ENCODE measurements around the gene CD209. TPM values are rescaled to one million over a fixed set of nuclear protein-coding genes. Genes with fewer than 3 reads are reported as not detected.

CD209 gene
- polyA plus RNA-seq, 1 experiment, result not detected

- no peaks in the 10 kb centered on the region for H3K27me3 ChIP-seq (ENCODE audit: control insufficient read depth, insufficient read depth, low read length)
- ChIA-PET CTCF (no interaction called here), POLR2A (no interaction called here)
- DNase-seq (ENCODE audit: low read depth, low spot score), result no peak
- no peak overlapping the region for H3K4me3 ChIP-seq (ENCODE audit: low read depth, low read length)
- no peak overlapping the region for H3K27ac ChIP-seq (ENCODE audit: low read depth, low read length)
- no peak for TF ChIP-seq CTCF (IDR thresholded peaks at IDR 0.05; ENCODE audit: low read depth, low read length)
- peaks cover 5% of the 10 kb centered on the region; the same call in 1 of the 2 replicates for H3K9me3 ChIP-seq (ENCODE audit: control insufficient read depth, insufficient read depth, low read length)
Measured at GRCh38 chr19:7692417-7693088, 54.8 kb downstream of the CD209 start.

- Histone ChIP-seq H3K9me3 (ENCODE audit: control insufficient read depth, insufficient read depth, low read length) (peaks cover 5% of the 10 kb centered on the region; the same call in 1 of the 2 replicates), H3K27ac (ENCODE audit: low read depth, low read length) (no peak overlapping the region), H3K27me3 (ENCODE audit: control insufficient read depth, insufficient read depth, low read length) (no peaks in the 10 kb centered on the region), H3K4me3 (ENCODE audit: low read depth, low read length) (no peak overlapping the region)
- no peak for TF ChIP-seq CTCF (IDR thresholded peaks at IDR 0.05; ENCODE audit: low read depth, low read length)
- CTCF ChIA-PET, result no interaction called here
- POLR2A ChIA-PET, result no interaction called here
- no peak for DNase-seq (ENCODE audit: low read depth, low spot score)
Measured at GRCh38 chr19:7691497-7691896, 55.8 kb downstream of the CD209 start.

- TF ChIP-seq CTCF (IDR thresholded peaks at IDR 0.05; ENCODE audit: low read depth, low read length), result no peak
- Histone ChIP-seq H3K27me3 (ENCODE audit: control insufficient read depth, insufficient read depth, low read length) (no peaks in the 10 kb centered on the region), H3K27ac (ENCODE audit: low read depth, low read length) (no peak overlapping the region), H3K9me3 (ENCODE audit: control insufficient read depth, insufficient read depth, low read length) (peaks cover 5% of the 10 kb centered on the region; the same call in 1 of the 2 replicates), H3K4me3 (ENCODE audit: low read depth, low read length) (no peak overlapping the region)
- ChIA-PET CTCF (no interaction called here), POLR2A (no interaction called here)
- no peak for DNase-seq (ENCODE audit: low read depth, low spot score)
Measured at GRCh38 chr19:7690779-7691258, 56.5 kb downstream of the CD209 start.

Other genes starting within 250 kb of the CD209 start
- gene ZNF358, start 231.4 kb downstream of the CD209 start, polyA plus RNA-seq (2011; rRNA removed), result 20.7 and 29.5 TPM in 2 replicates
- 12.8 and 16.0 TPM in 2 replicates for gene MCOLN1, start 224.9 kb downstream of the CD209 start, polyA plus RNA-seq (2011; rRNA removed)
- 17.0 and 19.8 TPM in 2 replicates for gene PNPLA6, start 211.8 kb downstream of the CD209 start, polyA plus RNA-seq (2011; rRNA removed)
- gene CAMSAP3, start 151.7 kb downstream of the CD209 start, polyA plus RNA-seq (2011; rRNA removed), result not detected in 2 replicates
- gene XAB2, start 118.0 kb downstream of the CD209 start, polyA plus RNA-seq (2011; rRNA removed), result 16.3 and 21.8 TPM in 2 replicates
- 39.7 and 46.7 TPM in 2 replicates for gene PET100, start 117.7 kb downstream of the CD209 start, polyA plus RNA-seq (2011; rRNA removed)
- gene PCP2, start 113.8 kb downstream of the CD209 start, polyA plus RNA-seq (2011; rRNA removed), result not detected in 2 replicates
- 5.0 and 7.1 TPM in 2 replicates for gene STXBP2, start 110.4 kb downstream of the CD209 start, polyA plus RNA-seq (2011; rRNA removed)
- gene RETN, start 78.5 kb downstream of the CD209 start, polyA plus RNA-seq (2011; rRNA removed), result not detected in 2 replicates
- gene MCEMP1, start 70.4 kb downstream of the CD209 start, polyA plus RNA-seq (2011; rRNA removed), result not detected in 2 replicates
- gene TRAPPC5, start 66.7 kb downstream of the CD209 start, polyA plus RNA-seq (2011; rRNA removed), result 42.1 and 69.8 TPM in 2 replicates
- not detected in 2 replicates for gene FCER2, start 45.4 kb downstream of the CD209 start, polyA plus RNA-seq (2011; rRNA removed)
- not detected in 2 replicates for gene CLEC4G, start 15.4 kb downstream of the CD209 start, polyA plus RNA-seq (2011; rRNA removed)
- not detected in 2 replicates for gene CLEC4M, start 15.7 kb upstream of the CD209 start, polyA plus RNA-seq (2011; rRNA removed)
- 6.7 and 9.1 TPM in 2 replicates for gene EVI5L, start 82.7 kb upstream of the CD209 start, polyA plus RNA-seq (2011; rRNA removed)
- gene PRR36, start 126.9 kb upstream of the CD209 start, polyA plus RNA-seq (2011; rRNA removed), result not detected in 2 replicates
- gene LRRC8E, start 141.0 kb upstream of the CD209 start, polyA plus RNA-seq (2011; rRNA removed), result 4.1 and 4.7 TPM in 2 replicates
- 5.6 and 6.2 TPM in 2 replicates for gene MAP2K7, start 156.3 kb upstream of the CD209 start, polyA plus RNA-seq (2011; rRNA removed)
- 0.88 TPM in 1 of 2 replicates, not detected in the other for gene TGFBR3L, start 167.3 kb upstream of the CD209 start, polyA plus RNA-seq (2011; rRNA removed)
- gene SNAPC2, start 172.8 kb upstream of the CD209 start, polyA plus RNA-seq (2011; rRNA removed), result 12.1 and 17.7 TPM in 2 replicates
- 0.95 and 2.2 TPM in 2 replicates for gene CTXN1, start 178.6 kb upstream of the CD209 start, polyA plus RNA-seq (2011; rRNA removed)
- gene TIMM44, start 196.1 kb upstream of the CD209 start, polyA plus RNA-seq (2011; rRNA removed), result 42.0 and 43.3 TPM in 2 replicates

All from AG04450 (cell line).